Fibroblast of the conjunctiva (primary cell): ENCODE results near the gene ZBTB22.

Experiments used
- DNase-seq: peaks from one replicate; pipeline ENCODE4 v3.0.0-alpha.2; 2010; ENCODE audit warnings: low read depth

Gene ZBTB22

DNA sequence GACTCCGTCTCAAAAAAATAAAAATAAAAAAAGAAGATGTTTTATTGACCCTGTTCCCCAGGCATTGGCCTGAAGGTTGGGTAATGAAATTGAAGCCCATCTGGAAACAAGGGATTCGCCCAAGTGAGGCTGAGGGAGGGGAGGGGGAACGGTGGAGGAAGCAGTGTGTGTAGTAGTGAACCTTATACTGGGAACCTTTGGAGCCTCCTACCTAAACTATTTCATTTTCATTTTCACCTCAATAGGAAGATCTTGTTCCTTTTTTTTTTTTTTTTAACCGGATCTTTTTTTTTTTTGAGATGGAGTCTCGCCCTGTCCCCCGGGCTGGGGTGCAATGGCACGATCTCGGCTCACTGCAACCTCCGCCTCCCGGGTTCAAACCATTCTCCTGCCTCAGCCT is 13.2 kb upstream of the ZBTB22 start:
- no peak for DNase-seq

DNA sequence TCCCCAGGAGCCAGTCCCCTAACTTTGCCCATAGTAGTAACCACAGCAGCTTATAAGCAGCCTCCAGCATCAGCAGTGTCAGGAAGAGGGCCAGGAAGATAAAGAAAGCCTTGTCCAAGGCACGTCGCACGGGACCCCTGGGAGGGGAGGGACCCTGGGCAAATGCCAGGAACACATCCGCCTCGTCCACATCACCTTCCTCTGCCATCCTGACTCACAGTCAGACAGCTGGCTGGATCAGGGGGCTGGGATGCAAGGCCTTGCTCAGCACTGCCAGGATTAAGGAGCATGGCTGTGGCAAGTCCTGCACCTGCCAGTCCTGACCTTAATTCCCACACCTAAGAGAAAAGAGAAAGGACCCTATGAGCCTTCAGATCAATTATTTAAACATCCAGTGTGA is 11.5 kb upstream of the ZBTB22 start:
- no peak for DNase-seq

DNA sequence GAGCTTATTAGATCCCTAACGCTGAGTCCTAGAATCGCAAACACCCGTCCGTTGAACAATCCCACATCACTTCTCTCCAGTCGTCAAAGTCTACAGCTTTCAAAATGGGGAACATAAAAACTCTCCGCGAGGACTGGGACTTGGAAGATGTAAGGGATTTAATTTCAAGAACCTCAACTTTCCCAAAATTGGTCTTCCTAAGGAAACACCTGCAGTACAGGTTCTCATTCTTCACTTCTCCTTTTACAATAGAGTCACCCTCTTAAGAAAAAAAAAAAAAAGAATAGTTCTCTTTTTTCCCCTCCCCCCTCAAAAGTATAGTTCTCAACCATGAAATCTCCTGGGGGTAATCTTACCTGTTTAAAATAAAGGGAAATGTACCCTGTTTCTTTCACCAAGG is 6.6 kb upstream of the ZBTB22 start:
- DNase-seq = no peak

DNA sequence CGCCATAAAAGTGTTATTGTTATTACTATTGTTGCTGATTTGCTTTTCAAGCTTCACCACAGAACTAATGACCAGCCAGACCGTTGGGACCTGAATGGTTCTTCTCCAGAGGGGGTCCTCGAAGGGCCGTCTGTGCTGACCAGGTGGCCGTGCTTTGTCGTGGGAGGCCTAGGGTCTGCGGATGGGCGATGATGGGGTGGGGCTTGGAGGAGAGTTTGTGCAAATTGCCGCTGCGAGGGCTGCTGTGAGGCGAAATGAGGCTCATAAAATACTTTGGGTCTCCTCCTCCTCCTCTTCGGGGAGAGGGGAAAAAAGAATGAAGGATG is 6.0 kb upstream of the ZBTB22 start:
- DNase-seq = no peak

DNA sequence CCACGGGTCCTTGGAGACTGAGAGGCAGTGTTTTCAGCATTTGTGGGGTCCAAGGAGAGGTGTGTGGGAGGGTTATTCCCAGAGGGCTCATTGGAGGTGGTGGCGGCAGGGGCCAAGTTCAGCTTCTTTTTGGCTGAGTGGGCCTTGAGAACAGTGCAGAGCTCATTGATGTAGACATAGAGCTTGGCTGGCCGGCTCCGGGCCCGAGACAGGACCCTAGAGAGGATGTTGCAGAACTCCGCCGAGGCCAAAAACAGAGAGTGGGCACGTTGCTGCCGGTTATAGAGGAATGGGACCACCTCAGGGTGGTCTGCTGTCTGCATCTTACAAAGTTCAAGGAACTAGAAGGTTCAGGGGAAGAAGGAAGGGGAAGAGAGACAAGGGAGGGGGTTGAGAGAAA is 3.7 kb upstream of the ZBTB22 start:
- no peak for DNase-seq

DNA sequence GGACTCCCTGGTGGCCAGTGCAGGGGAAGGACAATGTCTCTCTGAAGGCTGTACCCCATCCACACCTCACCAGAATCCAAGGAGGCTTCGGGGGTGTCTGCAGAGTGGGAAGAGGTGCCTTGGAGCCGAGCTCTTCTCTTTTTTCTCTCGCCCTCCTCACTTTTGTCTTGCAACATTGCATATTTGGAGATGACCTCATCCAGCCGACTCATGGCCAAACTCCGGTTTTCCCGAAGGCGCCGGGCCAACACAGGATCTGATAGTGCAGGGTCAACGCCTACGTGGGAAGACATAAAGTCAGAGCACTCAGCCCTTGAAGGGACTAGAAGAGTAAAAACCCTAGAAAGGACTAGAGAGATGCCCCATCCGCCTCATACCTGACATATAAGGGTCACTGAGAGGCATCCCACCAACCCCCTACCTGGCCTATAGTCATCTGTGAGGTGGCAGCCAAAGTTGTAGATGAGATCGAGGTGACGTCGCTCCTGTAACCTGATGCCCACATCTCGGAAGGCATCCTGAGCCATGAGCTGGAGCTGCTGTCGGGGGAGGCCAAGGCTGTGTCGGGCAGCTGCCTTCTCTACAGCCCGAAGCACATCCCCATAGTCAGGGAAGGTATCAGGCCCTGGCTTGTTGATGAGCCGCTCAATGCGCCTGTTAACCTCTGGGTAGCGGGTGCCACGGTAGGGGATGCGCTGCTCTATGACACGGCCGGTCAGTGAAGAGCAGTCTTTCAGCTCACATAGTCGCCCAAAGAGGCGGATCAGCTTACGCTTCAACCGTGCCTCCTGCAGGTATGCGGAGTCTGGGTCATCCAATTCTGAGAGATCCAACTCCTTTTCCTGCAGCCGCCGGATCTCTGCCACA is 3.0 kb upstream of the ZBTB22 start:
- peak; percentile 74 for DNase-seq

DNA sequence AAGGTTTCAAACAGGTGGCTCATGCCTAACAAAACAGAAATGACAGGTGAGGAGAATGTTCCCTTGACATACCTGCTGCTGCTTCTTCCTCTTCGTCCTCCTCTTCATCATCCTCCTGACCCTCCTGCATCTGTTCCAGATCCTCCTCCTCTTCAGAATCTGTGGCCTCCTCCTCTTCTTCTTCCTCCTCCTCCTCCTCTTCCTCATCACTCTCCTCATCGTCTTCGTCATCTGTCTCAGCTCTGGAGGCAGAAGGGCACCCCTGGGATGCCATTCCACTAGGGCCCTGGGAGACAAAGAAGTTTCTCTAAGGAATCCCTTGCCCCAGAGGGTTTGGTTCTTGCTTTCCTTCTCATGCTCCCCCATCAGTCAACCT is 2.4 kb upstream of the ZBTB22 start:
- DNase-seq = no peak

DNA sequence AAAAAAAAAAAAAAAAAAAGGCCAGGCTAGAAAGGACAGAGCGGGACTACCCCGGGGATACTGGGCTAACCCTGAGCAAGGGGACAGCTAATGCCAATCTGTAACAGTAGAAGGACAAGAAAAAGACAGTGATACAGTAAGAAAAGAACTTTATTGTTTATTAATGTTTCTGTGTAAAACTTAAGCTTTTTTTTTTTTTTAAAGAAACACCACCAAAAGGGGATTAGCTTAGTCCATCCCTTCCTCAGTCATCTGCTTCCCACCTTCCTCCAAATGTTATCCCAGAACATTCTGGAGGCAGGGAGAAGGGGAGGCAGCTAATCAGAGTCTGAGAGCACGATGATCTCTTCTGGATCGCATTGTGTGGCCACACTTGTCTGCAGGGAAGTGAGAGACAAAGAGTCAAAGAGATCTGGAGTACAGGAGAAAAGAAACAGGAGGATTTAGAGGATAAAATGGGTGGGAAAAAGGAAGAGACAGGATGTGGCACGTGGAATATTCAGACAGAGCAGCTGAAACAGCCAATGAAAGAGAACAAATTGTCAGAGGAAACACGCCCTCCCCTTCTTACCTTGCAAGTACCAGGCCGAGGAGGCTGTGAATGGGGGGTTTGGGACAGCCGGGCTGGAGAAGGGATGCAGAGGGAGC is 1.0 kb upstream of the ZBTB22 start:
- no peak for DNase-seq

DNA sequence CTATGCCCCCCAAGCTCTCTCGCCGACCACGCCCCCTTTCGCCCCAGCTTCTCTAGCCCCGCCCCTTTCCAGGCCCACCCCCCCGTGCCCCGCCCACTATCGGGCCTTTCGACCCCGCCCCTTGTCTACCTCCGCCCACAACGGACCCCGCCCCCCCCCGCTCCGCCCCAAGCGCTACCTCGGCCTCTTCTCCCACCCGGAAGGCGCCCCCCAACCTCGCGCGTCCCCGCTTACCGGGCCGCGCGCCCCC is 200 bp downstream of the ZBTB22 start:
- DNase-seq = no peak

DNA sequence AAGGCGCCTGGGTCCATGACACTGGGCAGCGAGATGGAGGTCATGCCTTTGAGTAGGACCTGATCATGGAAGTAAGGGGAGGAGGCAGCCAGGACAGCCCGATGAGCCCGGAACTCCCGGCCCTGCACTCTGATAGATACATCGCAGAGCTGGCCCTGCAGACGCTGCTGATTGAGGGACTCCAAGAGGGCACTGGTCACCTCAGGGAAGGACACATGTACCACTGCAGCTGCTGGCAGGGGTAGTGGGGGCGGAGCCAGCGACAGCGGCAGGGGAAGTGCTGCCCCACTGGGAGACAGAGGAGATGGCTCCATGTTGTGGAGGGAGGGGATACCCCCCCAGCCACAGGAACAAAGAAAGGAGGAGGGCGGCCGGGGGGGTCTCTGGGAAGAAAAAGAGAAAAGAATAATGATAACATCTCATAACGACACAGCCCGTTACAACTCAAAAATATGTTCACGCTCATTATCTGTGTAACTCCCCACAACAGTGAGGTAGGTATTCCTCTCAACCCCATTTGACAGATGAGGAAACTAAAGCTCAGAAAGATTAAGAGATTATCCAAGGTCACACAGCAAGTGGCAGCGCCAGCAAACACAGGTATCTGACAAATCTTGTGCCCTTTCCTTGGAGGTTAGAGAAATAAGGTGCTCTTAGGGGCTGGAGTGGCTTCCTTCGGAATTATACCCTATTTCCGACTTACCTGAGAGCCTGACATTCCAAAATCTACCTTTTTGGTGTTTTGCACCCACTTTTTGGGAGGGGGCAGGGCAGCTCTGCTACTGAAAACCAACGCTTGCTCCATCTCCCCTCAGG is 733 bp downstream of the ZBTB22 start:
- DNase-seq = no peak

DNA sequence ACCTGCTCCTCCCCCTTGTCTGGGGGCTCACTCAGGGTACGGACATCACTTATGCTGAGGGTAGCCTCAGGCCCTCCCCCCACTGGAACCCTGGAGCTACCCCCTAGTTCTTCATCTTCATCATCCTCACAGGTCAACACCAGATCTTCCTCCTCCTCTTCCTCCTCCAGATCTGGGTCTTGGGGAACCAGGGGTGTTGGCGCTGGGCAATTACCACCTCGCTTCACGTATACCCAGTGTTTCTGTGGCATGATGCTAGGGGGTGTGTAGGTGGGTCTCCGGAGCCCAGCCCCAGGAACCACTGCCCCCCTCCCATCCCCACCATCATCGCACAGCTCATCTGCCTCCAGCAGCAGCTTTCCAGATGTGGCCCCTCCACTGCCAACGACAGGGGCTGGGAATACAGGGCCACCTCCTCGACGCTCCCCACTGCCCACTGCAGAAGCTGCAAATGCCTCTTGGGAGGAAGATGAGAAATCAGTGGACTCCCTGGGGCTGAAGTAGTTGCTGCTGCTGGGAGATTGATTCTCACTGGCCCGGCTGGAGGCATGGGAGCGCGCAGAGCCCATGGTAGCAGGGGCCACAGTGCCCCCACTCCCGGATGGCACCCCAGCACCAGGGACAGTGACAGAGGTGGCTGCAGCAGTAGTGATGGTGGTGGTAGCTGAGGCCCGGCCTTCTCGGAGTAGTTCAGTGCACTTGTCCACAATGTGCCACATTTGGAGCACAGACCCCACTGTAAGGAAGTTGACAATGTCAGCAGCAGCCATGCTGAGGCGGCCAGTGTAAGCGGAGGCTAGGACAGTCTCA is 1.5 kb downstream of the ZBTB22 start:
- no peak for DNase-seq

DNA sequence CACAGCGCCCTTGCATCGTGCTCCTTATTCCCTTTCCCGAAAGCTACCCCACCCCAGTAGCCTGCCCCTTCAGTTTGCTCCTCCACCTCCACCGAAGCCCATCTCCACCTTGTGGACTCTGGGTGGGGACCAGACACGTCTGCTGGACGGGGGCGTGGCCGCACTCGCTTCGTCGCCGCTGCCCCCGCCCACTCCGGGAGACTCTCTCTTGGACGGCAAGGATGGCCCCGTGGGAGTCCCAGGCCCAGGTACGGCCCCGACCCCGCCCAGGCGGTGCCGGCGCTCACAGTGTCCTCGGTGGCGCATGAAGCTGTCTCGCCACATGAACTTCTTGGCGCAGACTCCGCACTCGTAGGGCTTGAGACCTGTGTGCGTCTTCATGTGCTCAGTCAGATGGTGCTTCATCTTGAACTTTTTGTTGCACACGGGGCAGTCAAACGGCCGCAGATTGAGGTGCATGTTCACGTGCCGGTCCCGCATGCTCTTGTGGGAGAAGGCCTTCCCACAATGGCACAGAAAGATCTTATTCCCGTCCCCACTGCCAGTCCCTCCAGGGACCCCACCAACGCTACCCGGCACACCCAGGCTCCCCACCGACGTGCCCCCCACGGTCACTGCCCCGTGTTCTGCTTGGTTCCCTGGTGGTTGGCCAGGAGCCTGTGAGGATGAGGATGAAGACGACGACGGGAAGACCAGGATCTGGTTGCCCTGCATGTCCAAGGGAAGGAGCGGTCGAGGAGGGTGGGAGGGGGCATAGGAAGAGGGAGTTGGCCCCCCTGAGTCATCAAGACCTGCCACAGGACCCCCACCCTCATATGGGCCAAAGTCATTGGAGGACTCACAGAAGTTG is 2.4 kb downstream of the ZBTB22 start:
- no peak for DNase-seq

DNA sequence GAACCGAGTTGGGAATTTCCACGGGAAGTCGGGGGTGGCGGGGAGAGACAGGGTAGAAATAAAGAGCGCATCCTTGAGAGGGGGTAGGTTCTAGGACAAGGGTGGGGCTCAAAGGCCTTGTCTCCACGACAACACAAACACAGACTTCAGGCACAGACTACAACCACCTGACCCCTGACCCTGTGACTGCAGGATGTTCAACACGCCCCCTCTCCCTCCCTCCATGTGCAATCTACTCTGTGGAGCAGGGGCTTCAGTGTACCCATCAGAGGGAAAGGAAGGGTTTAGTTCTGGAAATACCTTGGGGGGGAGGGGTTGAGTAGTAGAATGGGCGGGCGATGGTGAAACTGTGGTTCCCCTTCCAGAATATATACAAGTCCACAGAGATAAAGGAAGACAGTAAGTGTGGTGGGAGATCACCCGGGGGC is 3.0 kb downstream of the ZBTB22 start:
- peak; percentile 79 for DNase-seq

DNA sequence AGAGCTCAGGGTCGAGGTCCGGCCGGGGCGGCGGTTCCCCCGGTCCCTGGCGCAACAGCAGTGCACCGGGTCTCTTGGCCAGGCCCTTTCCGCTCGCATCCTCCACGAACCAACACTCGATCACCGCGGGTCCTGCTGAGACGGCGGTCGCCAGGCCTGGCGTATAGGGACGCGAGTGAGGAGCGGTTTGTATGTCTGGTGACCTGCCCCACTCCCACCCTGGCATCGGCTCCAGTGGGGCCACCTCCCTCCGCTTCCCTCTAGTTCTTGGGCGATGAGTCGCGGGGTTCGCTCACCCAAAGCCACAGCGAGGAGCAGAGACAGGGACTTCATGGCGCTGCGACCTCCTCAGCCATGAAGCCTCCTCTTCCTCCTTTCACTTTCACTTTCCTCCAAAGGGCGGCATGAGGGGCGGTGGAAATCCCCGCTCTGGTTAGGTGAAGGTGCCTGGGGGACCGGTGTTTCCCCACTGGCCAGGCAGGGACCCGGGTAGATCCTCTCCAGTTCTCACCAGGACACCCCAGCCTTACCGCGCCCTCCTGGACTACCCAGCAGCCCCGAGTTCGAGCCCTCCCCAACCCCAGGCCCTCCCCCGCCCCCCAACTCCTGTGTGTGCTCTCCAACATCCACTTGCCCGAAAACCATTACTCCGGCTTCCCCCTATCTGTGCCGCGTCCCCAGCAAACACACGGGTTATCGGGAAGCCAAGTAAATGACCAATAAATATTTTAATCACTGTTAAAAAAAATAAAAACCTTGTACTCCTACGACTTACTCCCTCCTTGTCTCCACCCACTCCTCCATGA is 3.6 kb downstream of the ZBTB22 start, which contains the start of gene TAPBP:
TAPBP (minus strand) TSS at position 370 of the 806 bp plus-strand sequence; CDS start at position 333, 37 bp downstream.
- no peak for DNase-seq

DNA sequence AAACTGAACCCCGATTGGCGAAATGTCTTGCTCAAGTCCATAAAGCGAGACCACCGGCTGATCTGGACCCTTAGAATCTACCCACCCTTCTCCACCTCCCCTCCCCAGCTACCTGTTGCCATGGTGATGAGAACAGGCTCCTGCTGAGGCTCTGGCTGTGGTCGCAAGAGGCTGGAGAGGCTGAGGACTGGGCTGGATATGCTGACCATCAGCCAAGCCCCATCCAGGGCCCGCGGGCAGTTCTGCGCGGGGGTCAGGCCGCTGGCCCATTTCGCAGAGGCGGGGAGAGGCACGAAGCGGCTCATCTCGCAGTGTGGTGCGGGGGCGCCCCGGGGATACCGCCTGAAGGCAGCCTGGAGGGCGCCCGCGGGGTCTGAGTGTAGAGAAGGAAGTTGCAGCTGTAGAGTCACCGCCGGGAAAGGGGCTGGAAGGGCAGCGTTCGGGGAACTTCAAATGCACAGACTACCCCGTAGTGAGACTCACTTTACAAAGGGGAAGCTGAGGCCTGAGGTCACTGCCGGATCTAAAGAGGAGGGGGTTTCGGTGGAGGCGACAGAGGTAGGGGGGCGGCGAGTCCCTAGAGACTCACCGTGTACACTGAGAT is 4.3 kb downstream of the ZBTB22 start:
- DNase-seq = no peak

DNA sequence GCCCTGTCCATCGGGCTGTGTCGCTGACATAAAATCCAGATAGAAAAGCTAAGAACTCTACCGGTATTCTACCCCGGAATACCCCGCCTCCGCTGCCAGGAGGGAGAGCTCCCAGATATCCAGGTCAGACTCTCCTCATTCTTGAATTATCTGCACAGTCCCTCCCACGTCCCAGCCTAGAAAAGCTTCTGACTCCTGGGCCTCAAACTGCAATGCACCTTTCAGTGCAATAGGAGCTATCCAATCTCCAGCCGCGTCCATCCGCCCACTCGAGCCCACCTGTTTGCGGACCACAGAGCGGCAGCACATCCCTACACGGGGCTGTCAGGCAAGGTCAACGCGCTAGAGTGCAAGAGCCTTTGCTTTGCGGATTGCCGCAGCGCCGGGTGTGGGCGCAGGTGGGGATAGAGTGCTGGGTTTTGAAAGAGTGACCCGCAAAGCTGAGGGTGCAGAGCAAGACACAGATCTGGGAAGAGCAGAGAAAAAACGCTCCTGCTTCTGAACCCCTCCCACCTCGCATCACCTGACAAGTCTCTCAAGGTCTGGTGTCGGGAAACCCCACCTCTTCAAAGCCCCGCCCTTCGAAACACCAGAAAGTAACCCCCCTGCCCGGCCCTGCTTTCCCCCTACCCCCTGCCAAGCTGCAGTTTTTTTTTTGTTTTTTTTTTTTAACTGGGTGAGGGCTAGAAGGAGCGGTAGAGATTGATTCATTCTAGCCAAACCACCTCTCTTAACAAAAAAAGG is 5.0 kb downstream of the ZBTB22 start:
- DNase-seq = no peak

DNA sequence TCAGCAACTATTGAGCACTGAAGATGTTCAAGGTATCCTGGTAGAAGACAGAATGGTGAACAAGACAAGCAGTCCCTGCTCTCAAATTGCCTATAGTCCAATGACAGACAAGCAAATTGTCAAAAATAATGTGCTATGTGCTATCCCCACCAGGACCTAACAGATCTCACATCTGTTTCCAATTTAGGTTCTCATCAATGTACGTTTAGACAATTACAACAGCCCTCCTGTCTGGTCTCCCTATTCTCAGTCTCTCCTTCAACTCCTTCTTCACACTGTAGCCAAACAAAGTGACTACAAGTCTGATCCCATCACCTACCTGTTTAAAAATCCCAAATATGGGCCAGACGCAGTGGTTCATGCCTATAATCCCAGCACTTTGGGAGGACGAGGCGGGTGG is 11.2 kb downstream of the ZBTB22 start:
- no peak for DNase-seq

DNA sequence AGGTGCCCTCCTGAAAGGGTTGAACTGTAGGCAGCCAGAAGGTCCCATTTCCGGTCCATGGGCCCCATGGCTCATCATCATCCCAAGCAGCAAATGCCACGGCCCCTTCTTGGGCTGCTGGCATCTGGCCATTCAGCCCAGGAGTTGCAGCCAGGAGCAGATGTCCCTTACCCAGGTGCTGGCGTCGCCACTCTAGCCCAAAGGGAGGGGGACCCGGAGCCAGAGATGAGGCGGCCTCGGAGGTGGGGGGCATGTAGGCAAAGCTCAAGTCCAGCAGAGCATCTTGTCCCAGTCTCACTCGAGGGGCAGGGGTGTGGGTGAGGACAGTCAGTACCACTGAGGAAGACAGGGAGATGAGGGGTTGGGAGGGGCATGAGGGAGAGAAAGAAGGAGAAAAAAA is 12.5 kb downstream of the ZBTB22 start:
- no peak for DNase-seq

DNA sequence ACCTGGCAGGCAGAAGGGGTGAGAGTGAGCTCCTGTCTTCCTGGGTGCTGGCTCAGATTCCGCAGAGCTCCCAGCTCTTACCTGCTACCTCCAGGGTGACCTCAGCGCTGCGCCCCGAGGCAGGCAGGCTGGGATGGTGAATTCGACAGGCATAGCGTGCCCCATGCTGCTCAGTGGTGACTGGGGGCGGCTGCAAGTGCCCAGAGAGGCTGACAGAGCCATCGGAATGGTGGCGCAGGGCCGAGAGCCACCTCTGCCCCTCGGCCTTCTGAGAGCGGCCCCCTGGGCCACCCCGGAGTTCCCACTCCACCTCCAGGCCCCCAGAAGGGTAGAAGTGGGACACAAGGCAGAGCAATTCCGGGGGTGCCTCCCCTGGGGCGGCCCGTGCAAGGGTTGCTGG is 13.3 kb downstream of the ZBTB22 start:
- no peak for DNase-seq
